Pancreas (tissue), 10 donors: Measurements from ENCODE around the gene ANXA9. TPM values are rescaled to one million over a fixed set of nuclear protein-coding genes. Genes with fewer than 3 reads are reported as not detected.
A peak's percentile ranks its signal among the peaks of the same experiment; 100 is the strongest.

Source experiments
- ATAC-seq, 4 donors: fragments of 200-7000 bp; cut with Tn5 transposase; one replicate each; pipeline versions ENCODE4 v1.8.0 to v1.9.1; 2020; ENCODE audit warnings: mild to moderate bottlenecking in 4 of 4, moderate library complexity in 4 of 4
- DNase-seq, 6 donors: peaks; one replicate each; pipeline ENCODE4 v3.0.0-alpha.2; 2020
- FAIRE-seq: peaks from 2 replicates; lab custom pipeline; 2012; peaks lifted over from hg19 to GRCh38; lab: Jason Lieb, UNC
- H3K27ac ChIP-seq, 4 donors: fragments of 200-600 bp; sonication (generic); 1 replicate in 3 of 4; 2 replicates in 1 of 4; pipeline versions ENCODE4 v1.5.0 to v1.8.0; 2020
- H3K27me3 ChIP-seq, 4 donors: fragments of 200-600 bp; one replicate each; pipeline ENCODE4 v1.8.0; 2021
- H3K36me3 ChIP-seq, 3 donors: fragments of 200-600 bp; sonication (generic) in 1 of 3; one replicate each; pipeline versions ENCODE4 v1.5.0 to v1.8.0; 2020 to 2021
- H3K4me1 ChIP-seq, 3 donors: fragments of 200-600 bp; one replicate each; pipeline ENCODE4 v1.8.0; 2021
- H3K4me3 ChIP-seq, 4 donors: fragments of 200-600 bp; sonication (generic) in 2 of 4; one replicate each; pipeline versions ENCODE4 v1.5.0 to v1.8.0; 2020 to 2021
- H3K9me3 ChIP-seq, 4 donors: fragments of 200-600 bp; one replicate each; pipeline ENCODE4 v1.8.0; 2021
- CTCF ChIP-seq, 4 donors: fragments of 200-600 bp; sonication (generic) in 3 of 4; IDR thresholded peaks; one replicate each; pipeline versions ENCODE4 v1.5.0 to v1.8.0; 2021; ENCODE audit warnings: antibody characterized with exemption in 4 of 4
- WGBS, 2 donors: extraction: QIAGEN DNeasy Blood & Tissue Kit; methylation state at CpG; one replicate each; pipeline ENCODE4 v1.1.7; 2013; 5-methylcytosine and 5-hydroxymethylcytosine counted together
- intact Hi-C, 3 donors: fragments of 100-400 bp; cut with DNase I; formaldehyde crosslinking; loops; one replicate each; pipeline versions ENCODE4 v1.11.1 to v1.14.2; 2022
- polyA plus RNA-seq, 2 donors: library from polyadenylated mRNA; stranded (reverse); fragments of 200-250 nt; gene quantifications; one replicate each; pipeline ENCODE4 v1.2.3, GENCODE V29; 2013
- total RNA-seq, 6 donors: library from RNA; stranded (reverse); fragmentation: NEBNext Ultra II Directional in 4 of 6; extraction: Animal tissue kit (Norgen Biotek cat#: 25700) in 4 of 6; gene quantifications; one replicate each; pipeline versions ENCODE4 v1.2.1 to v1.2.4, GENCODE V29; 2021 to 2023
- donor health status: healthy with polysubstance abuse.
- donor health status: DM: no; HTN: no; CAD: no; lungs with moderate emphysema.
- donor health status: DM: no; HTN: no; CAD: no.
- donor health status: control.
- donor health status: control.
- donor health status: Bipolar disorder and iron deficiency.
- donor health status: DM: yes; HTN: yes; CAD: no.
- donor health status: DM: no; HTN: no; CAD: no.
- donor health status: DM: no; HTN: no; CAD: no.
- donor health status: DM: yes; HTN: yes; CAD: no.

ANXA9 gene
- total and polyA plus RNA-seq, 8 donors, result 11.7 to 30.7 (median 15.8) TPM

GRCh38 chr1:151009206-151009587 lies 27.1 kb downstream of the ANXA9 start:
- no peak for ATAC-seq
- 37 to 45% methylated on average over 3 of the region's 3 CpGs for WGBS, 2 donors
- TF ChIP-seq CTCF (IDR thresholded peaks at IDR 0.05), result no peak
- peak overlapping the region in 2 of 4 donors; percentile 82 to 94 for H3K27ac ChIP-seq
- peak overlapping the region in 3 of 4 donors; percentile 56 to 67 (median 63) for H3K4me3 ChIP-seq
- no peak for DNase-seq
- H3K36me3 ChIP-seq, result no peaks in the 10 kb centered on the region
- H3K27me3 ChIP-seq, result no peaks in the 10 kb centered on the region
- intact Hi-C loops, result no loop called here
- no peak for FAIRE-seq
- no peaks in the 10 kb centered on the region for H3K9me3 ChIP-seq
- H3K4me1 ChIP-seq, result peaks cover 10 to 35% (median 21%) of the 10 kb centered on the region in 3 donors

- no peak for ATAC-seq
- WGBS, 2 donors, result 92 to 94% methylated on average over 8 of the region's 8 CpGs
- TF ChIP-seq CTCF (IDR thresholded peaks at IDR 0.05), result no peak
- Histone ChIP-seq H3K4me1 (peaks cover 10 to 33% (median 21%) of the 10 kb centered on the region in 3 donors), H3K27me3 (no peaks in the 10 kb centered on the region), H3K4me3 (peak overlapping the region in 1 of 4 donors; percentile 67), H3K27ac (no peak overlapping the region), H3K9me3 (no peaks in the 10 kb centered on the region), H3K36me3 (no peaks in the 10 kb centered on the region)
- FAIRE-seq, result no peak
- DNase-seq, result no peak
- intact Hi-C loops, result no loop called here
Measured at GRCh38 chr1:151009674-151010345, 27.7 kb downstream of the ANXA9 start.

- no peak for TF ChIP-seq CTCF (IDR thresholded peaks at IDR 0.05)
- intact Hi-C loops, result no loop called here
- FAIRE-seq (no peak), DNase-seq (no peak), ATAC-seq (no peak)
- Histone ChIP-seq H3K4me1 (peaks cover 10 to 33% (median 21%) of the 10 kb centered on the region in 3 donors), H3K27ac (no peak overlapping the region), H3K27me3 (no peaks in the 10 kb centered on the region), H3K4me3 (no peak overlapping the region), H3K9me3 (no peaks in the 10 kb centered on the region), H3K36me3 (no peaks in the 10 kb centered on the region)
- WGBS, 2 donors, result 81 to 86% methylated on average over 3 of the region's 3 CpGs
Measured at GRCh38 chr1:151010346-151010726, 28.2 kb downstream of the ANXA9 start.

GRCh38 chr1:151011154-151011850 lies 29.2 kb downstream of the ANXA9 start:
- DNase-seq (no peak), ATAC-seq (no peak), FAIRE-seq (no peak)
- Histone ChIP-seq H3K27ac (no peak overlapping the region), H3K9me3 (no peaks in the 10 kb centered on the region), H3K27me3 (no peaks in the 10 kb centered on the region), H3K4me3 (no peak overlapping the region), H3K36me3 (no peaks in the 10 kb centered on the region), H3K4me1 (peaks cover 10 to 33% (median 21%) of the 10 kb centered on the region in 3 donors)
- WGBS, 2 donors, result 59 to 60% methylated on average over 4 of the region's 4 CpGs
- intact Hi-C loops, result no loop called here
- TF ChIP-seq CTCF (IDR thresholded peaks at IDR 0.05), result no peak
